ENCODE data around the gene SLC9A9. TPM values are rescaled to one million over a fixed set of nuclear protein-coding genes. Genes with fewer than 3 reads are reported as not detected.

The SLC9A9 gene
- total RNA-seq, 4 donors from 2014 or later = 10.1 to 27.2 (median 16.7) TPM

DNA sequence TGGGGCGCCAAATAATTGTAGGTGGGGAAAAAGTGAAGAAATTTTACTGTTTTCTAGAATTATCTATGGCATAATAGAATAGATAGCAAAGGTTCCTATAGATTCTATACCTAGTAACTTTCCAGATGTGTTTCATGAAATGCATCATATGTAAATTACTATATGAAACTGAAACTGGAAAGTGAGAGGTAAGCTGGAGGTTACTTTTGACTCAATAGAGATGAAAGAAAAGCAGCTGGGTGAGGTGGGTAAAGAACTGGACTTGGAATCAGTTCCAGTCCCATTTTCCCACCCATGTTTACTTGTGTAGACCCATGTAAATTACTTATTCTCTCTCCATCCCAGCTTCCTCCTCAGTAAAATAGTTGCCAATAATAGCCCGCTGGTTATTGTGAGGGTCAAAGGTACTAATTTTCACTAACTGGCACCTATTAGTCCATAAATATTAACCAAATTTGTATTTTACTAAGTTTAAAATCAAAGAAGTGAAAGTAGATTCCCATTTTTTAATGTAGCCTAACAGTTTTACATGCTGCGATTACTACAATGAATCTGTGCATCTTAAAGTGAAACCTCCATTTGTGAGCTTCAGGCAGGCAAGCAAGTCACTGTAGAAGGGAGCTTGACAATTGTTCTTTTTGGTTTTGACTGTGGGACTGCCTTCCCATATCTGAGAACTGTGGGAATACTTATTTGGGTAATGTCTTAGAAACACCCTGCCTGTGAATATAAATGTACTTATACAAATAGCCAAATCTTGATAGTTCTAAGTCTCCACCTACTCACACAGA lies 312.1 kb downstream of the SLC9A9 start:
- ATAC-seq = no peak
- peaks cover 12 to 33% (median 22%) of the 10 kb centered on the region in 3 donors for H3K4me1 ChIP-seq
- WGBS, 2 donors (ENCODE audit: low coverage in 1 of 2) = 67 to 71% methylated on average over 3 of the region's 3 CpGs
- no peaks in the 10 kb centered on the region for H3K36me3 ChIP-seq
- H3K9me3 ChIP-seq = no peaks in the 10 kb centered on the region
- H3K27me3 ChIP-seq = no peaks in the 10 kb centered on the region
- TF ChIP-seq EP300 (IDR thresholded peaks at IDR 0.05) (no peak), POLR2A (IDR thresholded peaks at IDR 0.05) (no peak), POLR2AphosphoS5 (IDR thresholded peaks at IDR 0.05) (no peak)
- TF ChIP-seq, protein P1, sequence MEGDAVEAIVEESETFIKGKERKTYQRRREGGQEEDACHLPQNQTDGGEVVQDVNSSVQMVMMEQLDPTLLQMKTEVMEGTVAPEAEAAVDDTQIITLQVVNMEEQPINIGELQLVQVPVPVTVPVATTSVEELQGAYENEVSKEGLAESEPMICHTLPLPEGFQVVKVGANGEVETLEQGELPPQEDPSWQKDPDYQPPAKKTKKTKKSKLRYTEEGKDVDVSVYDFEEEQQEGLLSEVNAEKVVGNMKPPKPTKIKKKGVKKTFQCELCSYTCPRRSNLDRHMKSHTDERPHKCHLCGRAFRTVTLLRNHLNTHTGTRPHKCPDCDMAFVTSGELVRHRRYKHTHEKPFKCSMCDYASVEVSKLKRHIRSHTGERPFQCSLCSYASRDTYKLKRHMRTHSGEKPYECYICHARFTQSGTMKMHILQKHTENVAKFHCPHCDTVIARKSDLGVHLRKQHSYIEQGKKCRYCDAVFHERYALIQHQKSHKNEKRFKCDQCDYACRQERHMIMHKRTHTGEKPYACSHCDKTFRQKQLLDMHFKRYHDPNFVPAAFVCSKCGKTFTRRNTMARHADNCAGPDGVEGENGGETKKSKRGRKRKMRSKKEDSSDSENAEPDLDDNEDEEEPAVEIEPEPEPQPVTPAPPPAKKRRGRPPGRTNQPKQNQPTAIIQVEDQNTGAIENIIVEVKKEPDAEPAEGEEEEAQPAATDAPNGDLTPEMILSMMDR (IDR thresholded peaks at IDR 0.05) = no peak
- H3K4me3 ChIP-seq = no peak overlapping the region
- H3K27ac ChIP-seq = peak overlapping the region in 2 of 4 donors; percentile 2 to 32

DNA sequence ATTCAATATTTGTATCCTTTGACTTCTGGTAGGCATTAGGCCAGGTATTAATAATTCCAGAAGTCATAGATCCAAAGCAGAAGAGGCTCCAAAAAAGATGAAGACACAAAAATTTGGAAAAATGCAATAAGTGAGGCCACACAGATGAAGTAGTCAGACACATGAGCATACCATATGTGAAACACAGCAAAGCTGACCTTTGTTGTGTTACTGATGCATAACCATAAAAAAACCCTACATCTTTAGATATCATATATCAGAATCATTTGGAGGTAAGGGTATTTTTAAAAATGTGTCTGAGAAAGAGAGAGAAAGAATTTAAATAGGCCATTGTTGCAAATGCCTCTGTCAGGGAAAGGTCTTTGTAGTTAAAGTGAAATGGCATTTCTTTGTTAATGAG lies 314.9 kb downstream of the SLC9A9 start:
- Histone ChIP-seq H3K27me3 (no peaks in the 10 kb centered on the region), H3K27ac (no peak overlapping the region), H3K4me1 (peaks cover 16 to 41% (median 24%) of the 10 kb centered on the region in 3 donors), H3K4me3 (no peak overlapping the region), H3K9me3 (no peaks in the 10 kb centered on the region), H3K36me3 (no peaks in the 10 kb centered on the region)
- no peak for ATAC-seq
- TF ChIP-seq POLR2AphosphoS5 (IDR thresholded peaks at IDR 0.05) = no peak
- TF ChIP-seq EP300 (IDR thresholded peaks at IDR 0.05) = no peak
- TF ChIP-seq, protein P1 (IDR thresholded peaks at IDR 0.05) = no peak
- no peak for TF ChIP-seq POLR2A (IDR thresholded peaks at IDR 0.05)

DNA sequence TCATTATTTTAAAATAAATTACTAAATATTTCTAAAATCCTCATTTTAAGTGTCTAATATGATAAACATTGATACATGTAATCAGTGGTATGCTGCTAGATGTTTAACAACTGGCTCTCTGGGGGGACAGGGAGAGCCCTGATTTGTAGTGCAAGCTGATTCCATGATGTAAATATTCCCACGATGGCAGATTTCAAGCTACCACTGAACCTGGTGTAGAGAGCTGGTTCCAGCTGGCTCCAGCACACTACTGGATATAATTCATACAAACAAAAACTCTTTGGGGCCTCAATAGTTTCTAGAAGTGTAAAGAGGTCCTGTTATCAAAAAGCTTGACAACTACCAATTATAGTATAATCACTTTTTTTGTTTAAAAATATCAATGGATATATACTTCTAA lies 316.2 kb downstream of the SLC9A9 start:
- Histone ChIP-seq H3K4me3 (no peak overlapping the region), H3K4me1 (peaks cover 11 to 30% (median 13%) of the 10 kb centered on the region in 3 donors), H3K9me3 (no peaks in the 10 kb centered on the region), H3K27ac (no peak overlapping the region), H3K36me3 (no peaks in the 10 kb centered on the region), H3K27me3 (no peaks in the 10 kb centered on the region)
- 27 to 36% methylated on average over 1 of the region's 1 CpG for WGBS, 2 donors (ENCODE audit: low coverage in 1 of 2)
- TF ChIP-seq POLR2A (IDR thresholded peaks at IDR 0.05) (no peak), POLR2AphosphoS5 (IDR thresholded peaks at IDR 0.05) (no peak), EP300 (IDR thresholded peaks at IDR 0.05) (no peak)
- TF ChIP-seq, protein P1 (IDR thresholded peaks at IDR 0.05) = no peak
- no peak for ATAC-seq

DNA sequence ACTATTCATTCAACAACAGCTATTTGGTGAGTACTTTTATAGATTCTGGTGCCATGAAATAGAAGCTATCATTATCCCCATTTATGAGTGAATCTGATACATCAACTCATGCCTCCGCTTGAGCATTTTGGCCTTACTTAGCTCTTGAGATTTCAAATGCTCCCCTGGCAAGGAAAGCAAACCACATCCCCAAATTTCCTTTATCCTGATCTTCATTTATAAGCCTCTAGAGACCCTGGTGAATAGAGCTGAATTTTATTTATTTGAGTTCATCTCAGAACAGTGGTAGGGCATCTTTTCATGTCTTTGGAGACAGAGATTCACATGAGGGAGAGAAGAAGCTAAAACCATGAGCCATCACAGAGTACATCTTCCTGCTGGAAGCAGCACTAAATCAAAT lies 317.2 kb downstream of the SLC9A9 start:
- WGBS, 2 donors (ENCODE audit: low coverage in 1 of 2) = 89 to 100% methylated on average over 1 of the region's 1 CpG
- no peak overlapping the region for H3K4me3 ChIP-seq
- no peaks in the 10 kb centered on the region for H3K36me3 ChIP-seq
- TF ChIP-seq POLR2A (IDR thresholded peaks at IDR 0.05) (no peak), EP300 (IDR thresholded peaks at IDR 0.05) (no peak), POLR2AphosphoS5 (IDR thresholded peaks at IDR 0.05) (no peak)
- TF ChIP-seq, protein P1 (IDR thresholded peaks at IDR 0.05) = no peak
- no peak overlapping the region for H3K27ac ChIP-seq
- H3K4me1 ChIP-seq = peaks cover 4 to 20% (median 6%) of the 10 kb centered on the region in 3 donors
- no peaks in the 10 kb centered on the region for H3K9me3 ChIP-seq
- no peaks in the 10 kb centered on the region for H3K27me3 ChIP-seq
- ATAC-seq = no peak

DNA sequence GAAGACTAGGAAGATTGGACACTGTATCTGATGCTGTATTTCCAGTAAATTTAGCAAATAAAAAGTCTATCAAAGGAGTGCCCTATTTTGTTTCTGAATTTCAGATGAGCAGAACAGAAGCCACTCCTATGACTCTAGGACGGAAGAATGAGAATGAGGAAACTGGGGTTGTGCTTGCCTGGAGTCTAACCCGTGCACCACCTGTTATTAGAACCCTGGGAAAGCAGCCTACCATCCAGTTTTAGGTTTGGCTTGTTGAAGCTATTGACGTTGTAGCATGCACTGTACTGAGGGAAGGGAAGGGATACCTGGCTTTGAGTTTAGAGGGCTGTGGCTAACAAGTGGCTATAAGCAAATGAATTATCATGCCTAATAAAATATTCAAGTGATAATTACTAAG lies 318.5 kb downstream of the SLC9A9 start:
- H3K4me3 ChIP-seq = no peak overlapping the region
- H3K4me1 ChIP-seq = peaks cover 4 to 18% (median 6%) of the 10 kb centered on the region in 3 donors
- WGBS, 2 donors (ENCODE audit: low coverage in 1 of 2) = 73 to 94% methylated on average over 2 to 3 of the region's 3 CpGs
- peak overlapping the region in 1 of 4 donors; percentile 50 for H3K27ac ChIP-seq
- TF ChIP-seq POLR2AphosphoS5 (IDR thresholded peaks at IDR 0.05) (no peak), POLR2A (IDR thresholded peaks at IDR 0.05) (no peak), EP300 (IDR thresholded peaks at IDR 0.05) (no peak)
- TF ChIP-seq, protein P1 (IDR thresholded peaks at IDR 0.05) = no peak
- no peaks in the 10 kb centered on the region for H3K36me3 ChIP-seq
- ATAC-seq = no peak
- no peaks in the 10 kb centered on the region for H3K9me3 ChIP-seq
- H3K27me3 ChIP-seq = no peaks in the 10 kb centered on the region

Measured in gastroesophageal sphincter (tissue), 4 donors.